Neutrophil (primary cell): ENCODE data around the gene HDGFL2.

Experiments used
- H3K27ac ChIP-seq: fragments of 200-600 bp; sonication (generic); 2 replicates; pipeline ENCODE4 v1.5.1; 2016; ENCODE audit warnings: mild to moderate bottlenecking, moderate library complexity
- H3K27me3 ChIP-seq: fragments of 200-600 bp; sonication (generic); 2 replicates; pipeline ENCODE4 v1.6.0; 2016; ENCODE audit warnings: mild to moderate bottlenecking
- H3K36me3 ChIP-seq: fragments of 200-600 bp; sonication (generic); 2 replicates; pipeline ENCODE4 v1.5.1; 2017
- H3K4me1 ChIP-seq, 2 experiments: fragments of 200-600 bp in 1 of 2; sonication (generic) in 1 of 2; 1 replicate in 1 of 2; 2 replicates in 1 of 2; pipeline versions ENCODE4 v1.5.1 to v1.6.1; 2013 to 2016; ENCODE audit warnings: low read depth in 1 of 2, low read length in 1 of 2, mild to moderate bottlenecking in 1 of 2, moderate library complexity in 1 of 2; ENCODE audit not compliant: control insufficient read depth in 1 of 2, insufficient read depth in 1 of 2
- H3K4me3 ChIP-seq, 2 experiments: fragments of 200-600 bp in 1 of 2; sonication (generic) in 1 of 2; 1 replicate in 1 of 2; 2 replicates in 1 of 2; pipeline ENCODE4 v1.5.1; 2013 to 2016; ENCODE audit warnings: low read depth in 1 of 2, low read length in 1 of 2, mild to moderate bottlenecking in 1 of 2, moderate library complexity in 1 of 2
- H3K9me3 ChIP-seq: fragments of 200-600 bp; sonication (generic); 2 replicates; pipeline ENCODE4 v1.5.1; 2016
- TF ChIP-seq, protein P1 (sequence below): fragments of 200-600 bp; sonication (generic); IDR thresholded peaks from 2 replicates; pipeline ENCODE4 v1.5.1; 2016; ENCODE audit warnings: antibody characterized with exemption

Gene HDGFL2

GRCh38 chr19:4528843-4529242 is 56.7 kb downstream of the HDGFL2 start:
- Histone ChIP-seq H3K36me3 (peaks cover 33% of the 10 kb centered on the region), H3K27me3 (no peaks in the 10 kb centered on the region), H3K27ac (no peak overlapping the region), H3K9me3 (no peaks in the 10 kb centered on the region), H3K4me1 (peaks cover under 1 to 11% of the 10 kb centered on the region in 2 experiments), H3K4me3 (no peak overlapping the region)
- TF ChIP-seq, protein P1, sequence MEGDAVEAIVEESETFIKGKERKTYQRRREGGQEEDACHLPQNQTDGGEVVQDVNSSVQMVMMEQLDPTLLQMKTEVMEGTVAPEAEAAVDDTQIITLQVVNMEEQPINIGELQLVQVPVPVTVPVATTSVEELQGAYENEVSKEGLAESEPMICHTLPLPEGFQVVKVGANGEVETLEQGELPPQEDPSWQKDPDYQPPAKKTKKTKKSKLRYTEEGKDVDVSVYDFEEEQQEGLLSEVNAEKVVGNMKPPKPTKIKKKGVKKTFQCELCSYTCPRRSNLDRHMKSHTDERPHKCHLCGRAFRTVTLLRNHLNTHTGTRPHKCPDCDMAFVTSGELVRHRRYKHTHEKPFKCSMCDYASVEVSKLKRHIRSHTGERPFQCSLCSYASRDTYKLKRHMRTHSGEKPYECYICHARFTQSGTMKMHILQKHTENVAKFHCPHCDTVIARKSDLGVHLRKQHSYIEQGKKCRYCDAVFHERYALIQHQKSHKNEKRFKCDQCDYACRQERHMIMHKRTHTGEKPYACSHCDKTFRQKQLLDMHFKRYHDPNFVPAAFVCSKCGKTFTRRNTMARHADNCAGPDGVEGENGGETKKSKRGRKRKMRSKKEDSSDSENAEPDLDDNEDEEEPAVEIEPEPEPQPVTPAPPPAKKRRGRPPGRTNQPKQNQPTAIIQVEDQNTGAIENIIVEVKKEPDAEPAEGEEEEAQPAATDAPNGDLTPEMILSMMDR: no peak

DNA sequence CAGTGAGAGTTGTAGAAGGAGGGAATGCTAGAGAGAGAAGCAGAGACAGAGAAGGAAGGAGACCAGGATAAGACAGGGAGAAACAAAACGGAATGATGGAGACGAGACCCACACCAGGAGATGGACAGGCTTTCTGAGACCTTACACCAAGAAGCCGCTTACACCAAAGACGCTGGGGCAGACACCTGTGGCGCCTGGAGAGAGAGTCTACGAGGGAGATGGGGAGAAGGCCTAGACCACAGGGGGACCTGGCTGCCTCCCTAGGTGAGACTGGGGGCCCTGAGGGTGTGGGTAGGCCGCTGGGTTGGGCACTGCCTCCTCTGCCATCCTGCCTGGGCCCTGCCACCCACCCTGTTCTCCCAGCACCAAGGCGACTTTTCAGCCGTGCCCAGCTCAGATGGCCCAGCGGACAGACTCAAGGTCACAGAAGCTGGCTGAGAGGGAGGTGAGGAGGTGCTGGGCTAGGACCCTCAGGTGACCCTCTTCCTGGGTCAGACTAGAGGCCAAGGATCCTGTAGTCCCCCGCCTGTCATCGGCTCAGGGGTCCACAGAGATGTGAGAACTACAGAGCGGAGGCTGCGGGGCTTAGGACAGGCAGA is 57.9 kb downstream of the HDGFL2 start:
- Histone ChIP-seq H3K27ac (no peak overlapping the region), H3K27me3 (no peaks in the 10 kb centered on the region), H3K4me1 (peaks cover 12 to 18% of the 10 kb centered on the region in 2 experiments), H3K9me3 (no peaks in the 10 kb centered on the region), H3K4me3 (no peak overlapping the region), H3K36me3 (peaks cover 23% of the 10 kb centered on the region)
- TF ChIP-seq, protein P1: no peak

DNA sequence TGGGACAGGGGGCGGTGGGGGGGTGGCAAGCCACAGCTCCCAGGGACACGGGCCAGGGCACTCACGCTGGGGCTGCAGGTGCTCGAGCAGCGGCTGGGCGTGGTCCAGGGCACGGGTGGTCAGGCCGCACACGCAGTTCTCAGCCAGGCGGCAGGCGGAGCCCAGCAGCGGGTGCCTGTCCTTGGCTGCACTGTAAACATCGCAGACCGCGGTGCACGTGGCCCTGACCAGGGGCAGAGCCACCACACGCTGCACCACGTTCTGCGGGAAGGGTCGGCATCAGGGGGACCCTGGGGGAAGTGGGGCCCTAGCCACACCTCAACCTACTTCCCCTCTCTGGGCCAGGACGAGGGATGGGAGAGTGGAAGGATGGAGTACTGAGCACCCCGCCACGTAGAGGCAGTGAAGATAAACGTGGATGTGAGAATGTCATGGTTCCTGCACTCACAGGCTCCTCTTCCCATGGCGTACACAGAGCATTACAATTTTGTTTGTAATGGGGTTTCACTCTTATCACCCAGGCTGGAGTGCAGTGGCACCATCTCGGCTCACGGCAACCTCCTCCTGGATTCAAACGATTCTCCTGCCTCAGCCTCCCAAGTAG is 59.6 kb downstream of the HDGFL2 start:
- no peak overlapping the region for H3K27ac ChIP-seq
- peaks cover 28% of the 10 kb centered on the region in 2 experiments for H3K4me1 ChIP-seq
- H3K27me3 ChIP-seq: no peaks in the 10 kb centered on the region
- H3K4me3 ChIP-seq: no peak overlapping the region
- H3K36me3 ChIP-seq: peaks cover 12% of the 10 kb centered on the region
- H3K9me3 ChIP-seq: no peaks in the 10 kb centered on the region
- TF ChIP-seq, protein P1: no peak

DNA sequence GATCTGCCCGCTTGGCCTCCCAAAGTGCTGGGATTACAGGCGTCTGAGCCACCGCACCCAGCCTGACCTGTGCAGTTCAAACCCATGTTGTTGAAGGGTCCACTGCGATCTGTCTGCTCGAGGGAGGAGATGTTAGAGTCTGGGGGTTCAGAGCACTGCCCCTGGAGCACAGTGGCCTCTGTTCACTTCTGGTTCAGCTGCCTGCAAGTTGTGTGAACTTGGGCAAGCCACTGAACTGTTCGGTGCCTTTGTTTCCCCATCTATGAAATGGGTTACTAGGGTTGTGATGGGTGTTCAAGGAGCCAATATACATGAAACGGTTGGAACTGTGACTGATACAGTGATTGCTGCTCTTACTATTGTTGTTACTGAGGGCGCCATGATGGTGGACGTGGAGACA is 61.2 kb downstream of the HDGFL2 start:
- Histone ChIP-seq H3K27ac (peak overlapping the region; percentile 95), H3K4me1 (peaks cover 44 to 45% of the 10 kb centered on the region in 2 experiments), H3K36me3 (peaks cover 28% of the 10 kb centered on the region), H3K4me3 (no peak overlapping the region), H3K27me3 (no peaks in the 10 kb centered on the region), H3K9me3 (no peaks in the 10 kb centered on the region)
- TF ChIP-seq, protein P1: no peak

DNA sequence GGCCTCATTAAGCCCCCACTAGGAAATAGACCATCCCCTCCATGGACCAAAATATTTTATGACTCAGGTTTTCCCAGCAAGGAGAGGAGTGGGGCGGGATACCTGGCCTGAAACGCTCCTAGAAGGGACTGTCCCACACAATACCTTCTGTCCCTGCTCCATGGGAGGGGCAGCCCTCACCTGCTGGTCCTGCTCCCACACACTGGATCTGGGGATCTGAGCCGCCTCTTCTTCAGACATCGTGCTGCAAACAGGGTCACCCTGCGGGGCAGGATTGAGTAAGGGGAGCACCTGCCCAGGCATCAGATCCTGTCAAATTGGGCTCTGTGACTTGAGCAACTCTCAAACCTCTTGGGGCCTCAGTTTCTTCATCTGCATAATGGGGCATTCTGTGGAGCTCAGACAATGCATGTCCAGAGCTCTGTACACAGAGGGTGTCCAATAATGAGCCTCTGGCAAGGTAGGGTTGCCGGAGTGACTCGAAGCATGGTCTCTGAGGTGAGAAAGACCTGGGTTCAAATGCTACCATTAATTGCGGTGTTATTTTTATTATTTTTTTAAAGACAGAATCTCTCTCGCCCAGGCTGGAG is 61.8 kb downstream of the HDGFL2 start:
- peak overlapping the region; percentile 95 for H3K27ac ChIP-seq
- H3K4me1 ChIP-seq: peaks cover 50 to 51% of the 10 kb centered on the region in 2 experiments
- TF ChIP-seq, protein P1: no peak
- H3K36me3 ChIP-seq: peaks cover 26% of the 10 kb centered on the region
- H3K27me3 ChIP-seq: no peaks in the 10 kb centered on the region
- H3K9me3 ChIP-seq: no peaks in the 10 kb centered on the region
- H3K4me3 ChIP-seq: no peak overlapping the region
